GM21447 (cell line): Measurements from ENCODE around the gene DSTYK.
A peak's percentile ranks its signal among the peaks of the same experiment; 100 is the strongest.
"Not testable (repeated sequence)": the region's sequence is repeated elsewhere in the genome, so short reads cannot be mapped to it uniquely, and the experiment has no call there.

ENCODE experiments used
- ATAC-seq: cut with Tn5 transposase; IDR thresholded peaks from one replicate; pipeline ENCODE4 v1.9.1; 2021; ENCODE audit not compliant: unreplicated experiment

The DSTYK gene

DNA sequence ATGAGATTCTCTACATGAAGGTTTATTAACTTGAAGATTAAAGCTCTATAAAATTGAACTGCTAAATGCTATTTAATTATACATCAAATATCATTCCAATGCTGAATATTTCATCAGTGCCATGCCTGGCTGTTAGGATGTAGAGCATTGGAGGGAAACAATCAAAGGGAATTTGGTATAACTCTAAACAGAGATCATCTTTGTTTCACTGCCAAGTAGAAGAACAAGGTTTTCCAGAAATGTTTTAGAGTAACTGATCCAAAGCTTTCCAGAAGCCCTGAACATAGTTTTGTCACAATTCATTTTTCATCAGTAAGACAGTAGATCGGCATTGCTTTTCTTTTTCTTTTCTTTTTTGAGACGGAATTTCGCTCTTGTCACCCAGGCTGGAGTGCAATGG is 5.9 kb upstream of the DSTYK start:
- no peak for ATAC-seq

DNA sequence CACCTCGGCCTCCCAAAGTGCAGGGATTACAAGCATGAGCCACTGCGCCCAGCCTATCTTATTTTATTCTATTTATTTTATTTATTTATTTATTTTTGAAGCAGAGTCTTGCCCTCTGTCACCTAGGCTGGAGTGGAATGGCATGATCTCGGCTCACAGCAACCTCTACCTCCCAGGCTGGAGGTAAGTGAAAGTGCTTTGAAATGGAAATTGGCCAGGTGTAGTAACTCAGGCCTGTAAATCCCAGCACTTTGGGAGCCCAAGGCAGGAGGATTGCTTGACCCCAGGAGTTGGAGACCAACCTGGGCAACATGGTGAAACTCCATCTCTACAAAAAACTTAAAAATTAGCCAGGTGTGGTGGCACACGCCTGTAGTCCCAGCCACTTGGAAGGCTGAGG is 5.1 kb upstream of the DSTYK start:
- no peak for ATAC-seq

DNA sequence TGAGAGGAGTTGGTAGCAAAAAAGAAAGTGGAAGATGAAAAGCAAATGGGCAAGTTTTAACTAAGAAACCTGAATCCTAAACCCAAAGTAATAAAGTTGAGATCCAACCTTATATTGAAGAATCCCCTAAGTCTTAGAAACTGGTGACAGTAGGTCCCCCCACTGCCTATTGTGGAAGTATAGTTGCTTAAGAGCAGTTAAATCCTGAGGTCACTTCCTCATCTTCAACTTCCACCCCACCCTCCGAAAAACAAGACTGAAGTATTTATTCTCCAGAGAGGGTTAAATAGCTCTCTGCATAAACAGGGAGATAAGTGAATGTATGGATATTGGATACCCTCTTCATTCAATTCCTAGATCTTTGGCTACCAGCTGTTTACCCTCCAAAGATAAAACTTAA is 3.3 kb upstream of the DSTYK start:
- no peak for ATAC-seq

GRCh38 chr1:205211839-205212536 is 486 bp upstream of the DSTYK start:
- ATAC-seq = peak; percentile 36

DNA sequence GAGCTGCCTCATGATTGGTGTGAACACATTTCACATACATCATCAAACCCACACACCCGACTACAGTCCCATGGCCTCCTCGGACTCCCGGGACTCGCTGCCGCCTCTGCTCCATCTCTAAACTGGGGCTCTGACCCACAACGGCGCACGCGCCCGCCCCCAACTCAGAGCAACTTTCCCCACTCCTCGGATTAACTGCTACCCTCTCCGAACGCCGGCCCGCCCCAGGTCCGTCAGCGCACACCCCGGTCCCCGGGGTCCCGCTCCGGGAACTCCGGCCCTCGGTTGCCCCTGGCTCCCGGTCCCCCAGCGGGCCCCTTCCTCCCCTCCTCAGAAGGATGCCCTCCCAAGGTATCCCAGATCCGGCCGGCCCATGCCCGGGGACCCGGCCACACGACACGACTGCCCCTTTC is 740 bp downstream of the DSTYK start:
- peak; percentile 18 for ATAC-seq

- ATAC-seq = no peak
Measured at GRCh38 chr1:205208811-205209210, 2.7 kb downstream of the DSTYK start.

GRCh38 chr1:205205055-205205454 is 6.4 kb downstream of the DSTYK start:
- ATAC-seq = no peak

- ATAC-seq = no peak
Measured at GRCh38 chr1:205204552-205204951, 7.0 kb downstream of the DSTYK start.

GRCh38 chr1:205199931-205200299 is 11.6 kb downstream of the DSTYK start:
- no peak for ATAC-seq

DNA sequence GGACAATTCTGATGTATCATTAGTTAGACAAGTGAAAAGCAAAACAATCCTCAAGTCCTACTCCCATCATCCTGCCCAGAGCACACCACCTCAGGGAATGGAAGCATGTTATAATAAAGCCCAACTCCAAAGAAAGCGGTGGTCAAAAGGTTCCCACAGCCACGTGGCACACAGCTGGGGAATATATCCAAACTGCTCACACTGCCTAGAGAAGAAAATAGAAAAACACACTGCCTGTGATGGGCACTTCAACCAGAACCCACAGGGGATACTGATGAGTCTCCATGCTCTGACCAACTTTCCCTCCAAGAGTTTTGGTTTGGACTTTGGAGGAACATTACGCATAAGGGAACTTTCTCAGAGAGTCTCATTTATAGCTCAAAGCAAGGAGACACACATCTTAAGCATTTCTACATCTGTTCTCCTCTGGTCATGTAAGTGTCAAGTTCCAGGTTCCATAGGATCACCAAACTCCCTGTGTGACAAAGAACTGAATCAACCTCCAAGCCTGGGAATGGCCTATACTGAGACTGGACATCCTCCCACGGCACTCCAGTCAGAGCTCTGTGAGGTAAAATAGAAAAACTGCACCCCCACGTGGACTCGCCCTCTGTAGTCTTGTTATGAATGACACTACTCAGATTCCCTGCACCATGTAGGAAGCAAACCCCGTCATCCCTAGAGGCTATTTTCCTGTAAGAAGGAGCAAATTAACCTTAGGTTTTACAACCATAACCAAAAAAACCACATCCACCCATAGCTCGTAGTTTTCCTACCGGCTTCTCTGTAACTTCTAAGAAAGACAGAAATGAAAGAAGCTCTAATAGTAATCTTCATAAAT is 12.2 kb downstream of the DSTYK start:
- no peak for ATAC-seq

DNA sequence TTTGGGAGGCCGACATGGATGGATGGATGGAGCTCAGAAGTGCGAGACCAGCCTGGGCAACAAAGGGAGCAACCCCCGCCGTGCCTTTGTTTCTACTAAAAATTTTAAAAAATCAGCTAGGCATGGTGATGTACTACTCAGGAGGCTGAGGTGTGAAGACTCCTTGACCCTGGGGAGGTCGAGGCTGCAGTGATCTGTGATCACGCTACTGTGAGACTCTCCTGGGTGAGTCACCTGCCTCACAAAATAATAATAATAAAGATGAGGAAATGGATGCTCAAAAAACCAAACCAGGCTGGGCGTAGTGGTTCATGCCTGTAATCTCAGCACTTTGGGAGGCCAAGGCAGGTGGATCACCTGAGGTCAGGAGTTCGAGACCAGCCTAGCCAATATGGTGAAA is 19.2 kb downstream of the DSTYK start:
- ATAC-seq = no peak

DNA sequence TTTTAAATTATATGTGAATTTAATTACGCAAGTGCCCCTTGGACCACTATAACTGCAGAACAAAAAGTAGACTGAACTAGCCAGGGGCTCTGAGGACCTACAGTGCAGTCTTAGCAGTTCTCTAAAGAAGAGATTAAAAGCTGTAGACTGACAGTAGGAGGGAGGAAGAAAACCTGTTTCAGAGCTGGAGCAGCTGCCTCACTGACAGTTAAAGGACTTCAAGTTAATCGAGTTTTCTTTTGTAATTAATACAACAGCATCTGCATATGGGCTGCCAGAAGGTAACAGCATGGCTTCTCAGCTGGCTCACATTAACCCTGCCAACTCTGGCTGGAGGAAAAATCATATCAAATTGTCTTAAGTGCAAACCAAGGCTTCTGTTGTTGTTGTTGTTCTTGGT is 19.9 kb downstream of the DSTYK start:
- no peak for ATAC-seq

GRCh38 chr1:205190845-205191577 is 20.5 kb downstream of the DSTYK start:
- no peak for ATAC-seq

DNA sequence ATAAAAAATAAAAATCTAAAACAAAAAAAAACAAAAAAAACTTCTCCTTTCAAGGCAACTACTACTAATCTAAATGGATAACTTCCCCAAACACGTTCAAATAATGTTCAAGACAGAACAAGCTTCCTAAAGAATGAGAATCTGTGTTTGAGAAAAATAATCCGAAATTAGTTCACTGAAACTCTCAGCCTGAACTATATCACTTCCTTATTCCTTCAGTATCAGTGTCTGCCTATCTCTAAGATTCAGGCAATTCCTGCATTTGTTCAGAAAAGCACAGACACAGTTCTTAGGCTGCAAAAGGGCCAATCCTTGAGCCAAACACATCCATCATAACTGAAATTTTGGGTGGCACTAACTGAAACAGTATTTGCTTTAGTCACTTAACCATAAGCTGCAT is 22.4 kb downstream of the DSTYK start:
- no peak for ATAC-seq

DNA sequence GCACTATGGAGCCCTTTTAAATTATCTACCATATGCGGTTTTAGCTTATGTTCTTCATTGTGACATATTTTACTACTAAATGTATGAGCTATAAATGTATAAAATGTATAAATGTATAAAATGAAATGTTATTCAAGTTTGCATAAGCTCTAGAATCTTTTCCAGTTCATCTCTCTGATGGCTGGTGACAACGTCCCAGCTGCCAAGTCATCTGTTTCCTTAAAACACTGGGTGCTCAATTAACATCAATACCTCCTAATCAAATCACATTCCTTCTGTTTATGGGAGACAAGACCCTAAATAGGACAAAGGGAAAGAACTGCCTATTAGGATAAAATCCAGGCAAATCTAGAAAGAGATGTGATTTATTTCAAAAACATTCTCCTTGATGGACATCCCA is 22.9 kb downstream of the DSTYK start:
- no peak for ATAC-seq

DNA sequence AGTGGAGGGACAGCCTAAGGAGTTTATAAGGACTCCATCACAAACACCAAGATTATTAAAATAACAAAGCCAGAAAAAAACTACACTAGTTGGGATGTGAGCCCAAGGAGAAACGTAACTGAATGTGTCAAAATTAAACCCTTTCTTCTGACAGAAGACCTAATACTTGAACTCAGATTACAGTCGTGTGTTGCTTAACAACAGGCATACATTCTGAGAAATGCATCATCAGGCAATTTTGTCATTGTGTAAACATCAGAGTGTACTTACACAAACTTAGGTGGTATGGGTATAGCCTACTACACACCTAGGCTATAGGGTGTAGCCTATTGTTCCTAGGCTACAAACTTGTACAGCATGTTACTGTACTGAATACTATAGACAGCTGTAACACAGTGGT is 23.4 kb downstream of the DSTYK start:
- no peak for ATAC-seq

DNA sequence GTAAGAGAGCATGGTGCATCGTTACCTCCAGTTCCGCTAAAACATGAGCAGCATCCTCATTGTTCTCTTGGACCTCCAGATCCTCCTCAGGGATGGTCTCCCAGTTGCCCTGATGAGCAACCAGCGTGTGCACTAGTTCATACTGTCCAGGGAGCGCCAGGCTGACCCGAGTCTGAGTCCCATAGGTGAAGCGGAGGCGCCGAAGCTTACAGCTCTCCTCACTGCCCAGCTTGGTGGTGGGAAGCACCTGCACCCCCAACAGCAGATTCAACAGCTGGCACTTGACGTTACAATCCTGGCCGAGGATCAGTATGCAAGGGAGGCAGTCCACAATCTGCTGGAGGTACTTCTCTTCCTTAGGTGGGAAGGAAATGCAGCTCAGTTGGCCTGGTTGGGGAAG is 24.1 kb downstream of the DSTYK start:
- no peak for ATAC-seq

GRCh38 chr1:205186191-205186590 is 25.3 kb downstream of the DSTYK start:
- no peak for ATAC-seq

GRCh38 chr1:205183676-205184335 is 27.7 kb downstream of the DSTYK start:
- ATAC-seq = no peak

- ATAC-seq = no peak
Measured at GRCh38 chr1:205182930-205183329, 28.6 kb downstream of the DSTYK start.

DNA sequence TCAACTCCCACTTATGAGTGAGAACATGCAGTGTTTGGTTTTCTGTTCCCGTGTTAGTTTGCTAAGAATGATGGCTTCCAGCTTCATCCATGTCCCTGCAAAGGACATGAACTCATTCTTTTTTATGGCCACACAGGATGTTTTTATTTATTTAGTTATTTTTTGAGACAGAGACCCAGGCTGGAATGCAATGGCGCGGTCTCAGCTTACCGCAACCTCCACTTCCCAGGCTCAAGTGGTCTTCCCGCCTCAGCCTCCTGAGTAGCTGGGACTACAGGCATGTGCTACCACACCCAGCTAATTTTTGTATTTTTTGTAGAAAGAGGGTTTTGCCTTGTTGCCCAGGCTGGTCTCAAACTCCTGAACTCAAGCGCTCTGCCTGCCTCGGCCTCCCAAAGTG is 31.2 kb downstream of the DSTYK start:
- not testable (repeated sequence) for ATAC-seq
